Mammary epithelial cell (primary cell): ENCODE measurements around the gene GYG2.
"Not testable (repeated sequence)": the region's sequence is repeated elsewhere in the genome, so short reads cannot be mapped to it uniquely, and the experiment has no call there.

Source experiments
- CTCF ChIP-seq, 2 donors: IDR thresholded peaks in 1 of 2; conservative IDR thresholded peaks in 1 of 2; 2 replicates each; pipeline ENCODE4 v1.5.1; 2011 to 2012; ENCODE audit warnings: inconsistent platforms in 2 of 2, low read length in 2 of 2, mild to moderate bottlenecking in 2 of 2, control low read depth in 1 of 2, low read depth in 1 of 2; ENCODE audit not compliant: insufficient read depth in 1 of 2; ENCODE audit errors: extremely low read depth in 1 of 2
- EZH2 ChIP-seq: IDR thresholded peaks from 2 replicates; pipeline ENCODE4 v1.6.1; 2012; ENCODE audit warnings: low read length, inconsistent platforms, borderline replicate concordance

GRCh38 chrX:2804858-2805257 is 23.9 kb upstream of the GYG2 start:
- not testable (repeated sequence) for TF ChIP-seq CTCF (conservative IDR thresholded peaks at IDR 0.05 in 1 of 2, IDR thresholded peaks at IDR 0.05 in 1 of 2; ENCODE audit: extremely low read depth in 1 of 2, insufficient read depth in 1 of 2, low read depth in 1 of 2, low read length in 2 of 2); EZH2
